PC-3 (cell line): ENCODE results near the gene TANK.

Experiments used
- EZH2 ChIP-seq: fragments of 300-600 bp; sonication (generic); IDR thresholded peaks from one replicate; pipeline ENCODE4 v1.6.1; 2017; ENCODE audit warnings: antibody characterized with exemption, mild to moderate bottlenecking, low read length; ENCODE audit not compliant: unreplicated experiment
- EZH2phosphoT487 ChIP-seq: fragments of 300-600 bp; sonication (generic); IDR thresholded peaks from 2 replicates; pipeline ENCODE4 v1.6.1; 2018; ENCODE audit warnings: mild to moderate bottlenecking, antibody characterized with exemption, low read length, borderline replicate concordance
- TF ChIP-seq, protein P1 (sequence below): fragments of 300-600 bp; sonication (generic); conservative IDR thresholded peaks from 2 replicates; pipeline ENCODE4 v1.5.1; 2017; ENCODE audit warnings: antibody characterized with exemption, low read depth, mild to moderate bottlenecking, low read length

DNA sequence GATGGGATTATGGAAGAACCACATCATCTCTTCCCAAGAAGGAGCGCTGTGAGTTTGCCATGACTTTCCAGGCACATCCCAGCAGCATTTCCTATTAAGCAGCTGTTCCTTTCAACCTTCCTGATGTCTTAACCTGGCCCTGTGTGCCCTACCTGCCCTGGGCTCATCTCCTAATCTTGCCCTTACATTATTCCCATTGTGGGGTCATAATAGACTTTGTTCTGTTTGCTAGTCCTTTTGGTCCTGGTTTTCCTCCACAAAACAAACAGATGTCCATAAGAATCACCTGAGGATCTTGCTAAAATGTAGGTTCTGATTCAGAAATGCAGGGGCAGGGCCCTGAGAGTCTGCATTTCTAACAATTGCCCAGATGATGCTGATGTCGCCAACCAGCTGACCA, 38.6 kb upstream of the TANK start:
- TF ChIP-seq, protein P1, sequence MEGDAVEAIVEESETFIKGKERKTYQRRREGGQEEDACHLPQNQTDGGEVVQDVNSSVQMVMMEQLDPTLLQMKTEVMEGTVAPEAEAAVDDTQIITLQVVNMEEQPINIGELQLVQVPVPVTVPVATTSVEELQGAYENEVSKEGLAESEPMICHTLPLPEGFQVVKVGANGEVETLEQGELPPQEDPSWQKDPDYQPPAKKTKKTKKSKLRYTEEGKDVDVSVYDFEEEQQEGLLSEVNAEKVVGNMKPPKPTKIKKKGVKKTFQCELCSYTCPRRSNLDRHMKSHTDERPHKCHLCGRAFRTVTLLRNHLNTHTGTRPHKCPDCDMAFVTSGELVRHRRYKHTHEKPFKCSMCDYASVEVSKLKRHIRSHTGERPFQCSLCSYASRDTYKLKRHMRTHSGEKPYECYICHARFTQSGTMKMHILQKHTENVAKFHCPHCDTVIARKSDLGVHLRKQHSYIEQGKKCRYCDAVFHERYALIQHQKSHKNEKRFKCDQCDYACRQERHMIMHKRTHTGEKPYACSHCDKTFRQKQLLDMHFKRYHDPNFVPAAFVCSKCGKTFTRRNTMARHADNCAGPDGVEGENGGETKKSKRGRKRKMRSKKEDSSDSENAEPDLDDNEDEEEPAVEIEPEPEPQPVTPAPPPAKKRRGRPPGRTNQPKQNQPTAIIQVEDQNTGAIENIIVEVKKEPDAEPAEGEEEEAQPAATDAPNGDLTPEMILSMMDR, result no peak
- TF ChIP-seq EZH2, result no peak
- TF ChIP-seq EZH2phosphoT487, result no peak
